Kidney (tissue), 14 donors: Measurements from ENCODE around the gene RNF207. TPM values are rescaled to one million over a fixed set of nuclear protein-coding genes. Genes with fewer than 3 reads are reported as not detected.

Experiments
- DNase-seq, 5 donors: peaks; one replicate each; pipeline ENCODE4 v3.0.0-alpha.2; 2013 to 2020
- FAIRE-seq: peaks from 2 replicates; lab custom pipeline; 2012; peaks lifted over from hg19 to GRCh38; lab: Jason Lieb, UNC
- H3K27ac ChIP-seq, 2 donors: one replicate each; pipeline ENCODE4 v1.7.0; 2013; ENCODE audit warnings: low read depth in 2 of 2, low read length in 2 of 2, inconsistent platforms in 1 of 2
- H3K27me3 ChIP-seq: one replicate; pipeline ENCODE4 v1.7.1; 2013; ENCODE audit warnings: low read length, inconsistent platforms; ENCODE audit not compliant: control insufficient read depth, insufficient read depth
- H3K36me3 ChIP-seq, 3 donors: one replicate each; pipeline versions ENCODE4 v1.7.0 to v1.7.1; 2013; ENCODE audit warnings: low read length in 3 of 3, control low read depth in 1 of 3, inconsistent platforms in 1 of 3; ENCODE audit not compliant: insufficient read depth in 3 of 3, control insufficient read depth in 2 of 3
- H3K4me1 ChIP-seq, 3 donors: one replicate each; pipeline versions ENCODE4 v1.7.0 to v1.7.1; 2013; ENCODE audit warnings: low read length in 3 of 3, inconsistent platforms in 1 of 3, low read depth in 1 of 3; ENCODE audit not compliant: control insufficient read depth in 2 of 3, insufficient read depth in 2 of 3
- H3K4me3 ChIP-seq, 3 donors: one replicate each; pipeline versions ENCODE4 v1.7.0 to v1.8.1; 2013; ENCODE audit warnings: low read length in 3 of 3, control low read depth in 1 of 3, inconsistent platforms in 1 of 3
- H3K9ac ChIP-seq, 3 donors: one replicate each; pipeline versions ENCODE4 v1.7.0 to v1.7.1; 2013; ENCODE audit warnings: low read length in 3 of 3, control low read depth in 1 of 3, inconsistent platforms in 1 of 3
- H3K9me3 ChIP-seq, 3 donors: one replicate each; pipeline versions ENCODE4 v1.7.0 to v1.7.1; 2013; ENCODE audit warnings: low read length in 3 of 3, control low read depth in 1 of 3, inconsistent platforms in 1 of 3; ENCODE audit not compliant: control insufficient read depth in 2 of 3, insufficient read depth in 1 of 3
- intact Hi-C: fragments of 100-400 bp; cut with DNase I; formaldehyde crosslinking; loops from one replicate; pipeline ENCODE4 v1.11.1; 2022
- polyA plus RNA-seq: library from polyadenylated mRNA; stranded (reverse); fragments of 350-450 nt; fragmentation: Illumina TruSeq; extraction: RNeasy Lipid Tissue Mini Kit (QIAGEN cat#74804); gene quantifications from one replicate; pipeline ENCODE4 v1.2.3, GENCODE V29; 2014; ENCODE audit warnings: low read depth, low replicate concordance; ENCODE audit not compliant: insufficient read depth
- total RNA-seq: library from RNA; stranded (reverse); fragmentation: NEBNext Ultra II Directional; extraction: Animal tissue kit (Norgen Biotek cat#: 25700); gene quantifications from one replicate; pipeline ENCODE4 v1.2.1, GENCODE V29; 2021
- TF ChIP-seq, protein P1 (sequence below): IDR thresholded peaks from 3 replicates; pipeline ENCODE4 v1.5.1; 2012; ENCODE audit warnings: mild to moderate bottlenecking, moderate library complexity, borderline replicate concordance; ENCODE audit not compliant: insufficient read depth; ENCODE audit errors: extremely low read depth
- donor health status: control.
- donor health status: control.
- donor health status: control.
- donor health status: control.
- donor health status: control.
- donor health status: DM: yes; HTN: yes; CAD: no.
- donor health status: Normal renal cell carcinoma (clear cell type).

The RNF207 gene
- total and polyA plus RNA-seq, 2 donors from 2014 or later: 7.7 to 43.6 TPM

DNA sequence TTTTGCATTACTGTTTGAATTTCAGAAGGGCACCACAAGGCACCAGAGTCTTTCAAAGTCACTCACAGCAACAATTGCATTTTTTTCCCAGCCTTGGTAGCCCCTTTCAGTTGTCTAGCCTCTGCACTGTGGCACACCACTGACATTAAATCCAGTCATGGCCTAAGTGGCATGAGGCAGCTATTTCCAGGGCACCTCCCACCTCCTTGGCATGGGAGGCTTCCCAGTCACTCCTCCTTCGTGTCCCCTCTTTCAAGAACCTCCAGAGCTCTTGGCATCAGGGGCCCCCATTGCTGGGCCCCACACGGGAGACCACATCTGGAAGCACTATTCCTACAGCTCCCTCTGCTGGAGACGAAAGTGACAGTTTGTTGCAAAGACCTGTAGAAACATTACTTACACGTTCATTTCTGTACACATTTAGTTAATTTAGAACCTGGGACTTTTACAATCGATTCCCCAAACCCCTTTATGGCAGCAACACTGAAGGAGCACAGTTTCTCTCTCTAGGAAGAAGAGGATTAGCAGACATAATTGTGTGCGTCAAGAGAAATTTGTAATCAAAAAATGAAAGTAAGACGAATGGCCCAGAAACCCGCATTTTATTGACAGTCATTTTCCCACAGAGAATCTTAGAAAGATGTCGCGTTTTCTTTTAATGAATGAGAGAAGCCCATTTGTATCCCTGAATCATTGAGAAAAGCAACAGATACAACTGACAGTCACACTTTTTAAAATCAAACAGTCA lies 20.1 kb upstream of the RNF207 start:
- Histone ChIP-seq H3K27me3 (peaks cover 5% of the 10 kb centered on the region), H3K4me1 (no peaks in the 10 kb centered on the region), H3K27ac (no peak overlapping the region), H3K36me3 (peaks cover 0 to 22% (median 9%) of the 10 kb centered on the region in 3 donors), H3K9ac (no peak overlapping the region), H3K9me3 (no peaks in the 10 kb centered on the region), H3K4me3 (no peak overlapping the region)
- DNase-seq (peak in 1 of 5 donors; percentile 45), FAIRE-seq (no peak)
- TF ChIP-seq, protein P1, sequence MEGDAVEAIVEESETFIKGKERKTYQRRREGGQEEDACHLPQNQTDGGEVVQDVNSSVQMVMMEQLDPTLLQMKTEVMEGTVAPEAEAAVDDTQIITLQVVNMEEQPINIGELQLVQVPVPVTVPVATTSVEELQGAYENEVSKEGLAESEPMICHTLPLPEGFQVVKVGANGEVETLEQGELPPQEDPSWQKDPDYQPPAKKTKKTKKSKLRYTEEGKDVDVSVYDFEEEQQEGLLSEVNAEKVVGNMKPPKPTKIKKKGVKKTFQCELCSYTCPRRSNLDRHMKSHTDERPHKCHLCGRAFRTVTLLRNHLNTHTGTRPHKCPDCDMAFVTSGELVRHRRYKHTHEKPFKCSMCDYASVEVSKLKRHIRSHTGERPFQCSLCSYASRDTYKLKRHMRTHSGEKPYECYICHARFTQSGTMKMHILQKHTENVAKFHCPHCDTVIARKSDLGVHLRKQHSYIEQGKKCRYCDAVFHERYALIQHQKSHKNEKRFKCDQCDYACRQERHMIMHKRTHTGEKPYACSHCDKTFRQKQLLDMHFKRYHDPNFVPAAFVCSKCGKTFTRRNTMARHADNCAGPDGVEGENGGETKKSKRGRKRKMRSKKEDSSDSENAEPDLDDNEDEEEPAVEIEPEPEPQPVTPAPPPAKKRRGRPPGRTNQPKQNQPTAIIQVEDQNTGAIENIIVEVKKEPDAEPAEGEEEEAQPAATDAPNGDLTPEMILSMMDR: peak; percentile 10
- intact Hi-C loops: no loop called here

DNA sequence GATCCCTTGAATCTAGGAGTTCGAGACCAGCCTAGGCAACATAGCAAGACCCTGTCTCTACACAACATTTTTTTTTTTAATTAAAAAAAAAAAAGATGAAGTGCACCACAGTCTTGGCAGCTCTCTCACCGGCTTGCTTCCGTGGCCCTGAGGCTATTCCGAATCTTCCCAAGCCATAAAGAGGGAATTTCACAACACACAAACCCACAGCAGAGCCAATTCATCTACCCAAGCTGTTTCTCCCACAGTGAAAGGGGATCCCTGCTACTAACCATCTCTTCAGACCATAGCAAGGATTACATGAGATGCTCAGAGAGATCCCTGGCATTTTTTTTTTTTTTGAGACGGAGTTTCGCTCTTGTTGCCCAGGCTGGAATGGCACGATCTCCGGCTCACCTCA lies 17.5 kb upstream of the RNF207 start:
- peaks cover 0 to 33% (median 9%) of the 10 kb centered on the region in 3 donors for H3K36me3 ChIP-seq
- intact Hi-C loops: no loop called here

DNA sequence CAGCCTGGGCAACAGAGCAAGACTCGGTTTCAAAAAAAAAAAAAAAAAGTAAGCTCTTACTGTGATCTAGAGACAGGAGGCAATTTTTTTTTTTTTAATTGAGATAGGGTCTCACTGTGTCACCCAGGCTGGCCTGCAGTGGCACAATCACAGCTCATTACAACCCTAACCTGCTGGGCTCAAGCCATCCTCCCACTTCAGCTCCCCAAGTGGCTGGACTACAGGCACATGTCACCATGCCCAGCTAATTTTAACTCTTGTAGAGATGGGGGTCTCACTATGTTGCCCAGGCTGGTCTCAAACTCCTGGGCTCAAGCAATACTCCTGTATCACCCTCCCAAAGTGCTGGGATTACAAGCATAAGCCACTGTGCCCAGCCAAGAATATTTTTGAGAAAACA lies 14.0 kb upstream of the RNF207 start:
- Histone ChIP-seq H3K9ac (no peak overlapping the region), H3K27ac (no peak overlapping the region), H3K27me3 (no peaks in the 10 kb centered on the region), H3K4me1 (no peaks in the 10 kb centered on the region), H3K36me3 (peaks cover 2 to 45% (median 9%) of the 10 kb centered on the region in 3 donors), H3K4me3 (no peak overlapping the region), H3K9me3 (no peaks in the 10 kb centered on the region)
- FAIRE-seq (no peak), DNase-seq (peak in 1 of 5 donors; percentile 24)
- TF ChIP-seq, protein P1: no peak
- intact Hi-C loops: no loop called here

More for the DNA sequence above, 17.5 kb upstream of the RNF207 start:
- H3K27ac ChIP-seq: no peak overlapping the region
- no peaks in the 10 kb centered on the region for H3K4me1 ChIP-seq
- TF ChIP-seq, protein P1: no peak
- FAIRE-seq: no peak
- no peak overlapping the region for H3K4me3 ChIP-seq
- no peaks in the 10 kb centered on the region for H3K27me3 ChIP-seq
- H3K9me3 ChIP-seq: no peaks in the 10 kb centered on the region
- no peak overlapping the region for H3K9ac ChIP-seq
- no peak for DNase-seq
